HepG2 (cell line): Measurements from ENCODE around the gene PLA2R1.

Experiments
- ARHGAP35 ChIP-seq: sonication (generic); formaldehyde crosslinking; IDR thresholded peaks from 2 replicates; pipeline ENCODE4 v1.9.0; 2022; ENCODE audit warnings: mild to moderate bottlenecking, inconsistent platforms, moderate library complexity, missing genetic modification reagents, borderline replicate concordance
- CTCF ChIP-seq: sonication (generic); formaldehyde crosslinking; IDR thresholded peaks from 2 replicates; pipeline ENCODE4 v1.5.0; 2020; ENCODE audit warnings: mild to moderate bottlenecking, missing genetic modification reagents, moderate library complexity
- FOSL1 ChIP-seq: sonication (generic); formaldehyde crosslinking; IDR thresholded peaks from 2 replicates; pipeline ENCODE4 v1.9.0; 2021; ENCODE audit warnings: missing genetic modification reagents, borderline replicate concordance
- GTF2F1 ChIP-seq: fragments of 150-350 bp; IDR thresholded peaks from 2 replicates; pipeline ENCODE4 v1.6.1; 2014; ENCODE audit warnings: low read length
- MAFF ChIP-seq: IDR thresholded peaks from 2 replicates; pipeline ENCODE4 v1.6.1; 2011; ENCODE audit warnings: low read depth, low read length, improper control_type of control experiment
- MYC ChIP-seq: sonication (generic); formaldehyde crosslinking; IDR thresholded peaks from 2 replicates; pipeline ENCODE4 v1.9.0; 2021; ENCODE audit warnings: missing genetic modification reagents, borderline replicate concordance
- PBX2 ChIP-seq: IDR thresholded peaks from 2 replicates; pipeline ENCODE4 v1.6.1; 2016; ENCODE audit warnings: control low read depth
- PHF8 ChIP-seq: sonication (generic); formaldehyde crosslinking; IDR thresholded peaks from 2 replicates; pipeline ENCODE4 v1.5.0; 2020; ENCODE audit warnings: missing genetic modification reagents
- REST ChIP-seq, 2 experiments: IDR thresholded peaks; 2 replicates each; pipeline ENCODE4 v1.6.1; 2011 to 2012; ENCODE audit warnings: low read length in 2 of 2, borderline replicate concordance in 1 of 2, low read depth in 1 of 2, mild to moderate bottlenecking in 1 of 2, moderate library complexity in 1 of 2
- RNF219 ChIP-seq: sonication (generic); formaldehyde crosslinking; IDR thresholded peaks from 2 replicates; pipeline ENCODE4 v1.5.0; 2020; ENCODE audit warnings: mild to moderate bottlenecking, missing genetic modification reagents
- RXRA ChIP-seq: sonication (generic); formaldehyde crosslinking; IDR thresholded peaks from 2 replicates; pipeline ENCODE4 v1.5.1; 2020; ENCODE audit warnings: missing genetic modification reagents
- SOX13 ChIP-seq, 3 experiments: fragments of 450-650 bp in 1 of 3; sonication (generic) in 1 of 3; formaldehyde crosslinking in 1 of 3; IDR thresholded peaks in 2 of 3; conservative IDR thresholded peaks in 1 of 3; 2 replicates each; pipeline versions ENCODE4 v1.5.0 to v1.6.1; 2016 to 2020; ENCODE audit warnings: antibody characterized with exemption in 1 of 3, mild to moderate bottlenecking in 1 of 3, missing compliant biosample characterization in 1 of 3, missing genetic modification reagents in 1 of 3, moderate library complexity in 1 of 3

GRCh38 chr2:159989249-159989648 is 73.2 kb downstream of the PLA2R1 start:
- TF ChIP-seq CTCF (CRISPR knock-in tag) (no peak), MAFF (no peak), PHF8 (CRISPR knock-in tag) (no peak), REST (IDR thresholded peaks at IDR 0.05; ENCODE audit: borderline replicate concordance in 1 of 2, low read depth in 1 of 2, low read length in 2 of 2) (no peak), SOX13 (IDR thresholded peaks at IDR 0.05) (no peak), SOX13 (CRISPR knock-in tag; conservative IDR thresholded peaks at IDR 0.05 in 1 of 2, IDR thresholded peaks at IDR 0.05 in 1 of 2) (no peak), RXRA (no peak), FOSL1 (CRISPR knock-in tag) (no peak), ARHGAP35 (CRISPR knock-in tag) (no peak), PBX2 (no peak), MYC (no peak), RNF219 (CRISPR knock-in tag) (no peak), GTF2F1 (no peak)
